COR-L47 (cell line): Measurements from ENCODE around the gene RHOV.
"Not testable (repeated sequence)": the region's sequence is repeated elsewhere in the genome, so short reads cannot be mapped to it uniquely, and the experiment has no call there.

ENCODE experiments used
- DNase-seq: peaks from one replicate; lab custom pipeline; 2025; lab: John Stamatoyannopoulos, UW

Gene RHOV

DNA sequence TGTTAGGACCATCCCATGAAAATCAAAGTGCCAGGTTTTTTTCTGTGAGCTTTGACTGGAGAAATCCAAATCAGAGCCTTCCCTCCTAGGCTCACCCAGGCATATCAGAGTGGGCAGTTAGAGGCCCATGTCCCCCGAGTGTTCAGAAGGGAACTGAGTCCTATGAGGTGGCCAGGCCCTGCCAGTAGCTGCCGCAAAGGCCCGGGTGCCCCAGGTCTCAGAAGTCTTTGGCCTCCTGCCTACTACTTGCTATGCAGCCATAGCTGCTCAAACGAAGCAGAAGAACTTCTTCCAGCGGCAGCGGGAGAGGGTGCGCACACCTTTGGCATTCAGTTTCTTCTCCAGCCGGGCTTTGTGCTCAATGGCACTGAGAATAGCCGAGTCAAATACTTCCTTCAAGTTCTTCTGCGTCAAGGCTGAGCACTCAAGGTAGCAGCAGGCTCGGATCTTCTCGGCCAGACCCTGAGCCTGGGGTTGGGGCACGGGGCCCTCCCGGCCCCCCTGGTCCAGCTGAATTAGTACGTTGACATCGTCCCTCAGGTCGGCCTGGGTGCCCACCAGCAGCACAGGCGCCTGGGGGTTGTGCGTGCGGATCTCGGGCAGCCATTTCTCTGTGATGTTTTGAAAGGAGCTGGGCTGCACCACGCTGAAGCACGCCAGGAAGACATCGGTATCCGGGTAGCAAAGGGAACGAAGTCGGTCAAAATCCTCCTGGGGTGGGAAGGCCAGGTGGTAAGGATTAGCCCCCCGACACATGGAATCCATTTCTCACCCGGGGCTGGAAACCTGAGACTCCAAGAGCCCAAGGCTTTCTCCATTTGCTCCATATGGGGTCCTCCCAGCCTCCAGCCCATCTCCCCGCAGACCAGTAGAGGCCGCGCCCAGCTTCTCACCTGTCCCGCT, 992 bp downstream of the RHOV start:
- no peak for DNase-seq

DNA sequence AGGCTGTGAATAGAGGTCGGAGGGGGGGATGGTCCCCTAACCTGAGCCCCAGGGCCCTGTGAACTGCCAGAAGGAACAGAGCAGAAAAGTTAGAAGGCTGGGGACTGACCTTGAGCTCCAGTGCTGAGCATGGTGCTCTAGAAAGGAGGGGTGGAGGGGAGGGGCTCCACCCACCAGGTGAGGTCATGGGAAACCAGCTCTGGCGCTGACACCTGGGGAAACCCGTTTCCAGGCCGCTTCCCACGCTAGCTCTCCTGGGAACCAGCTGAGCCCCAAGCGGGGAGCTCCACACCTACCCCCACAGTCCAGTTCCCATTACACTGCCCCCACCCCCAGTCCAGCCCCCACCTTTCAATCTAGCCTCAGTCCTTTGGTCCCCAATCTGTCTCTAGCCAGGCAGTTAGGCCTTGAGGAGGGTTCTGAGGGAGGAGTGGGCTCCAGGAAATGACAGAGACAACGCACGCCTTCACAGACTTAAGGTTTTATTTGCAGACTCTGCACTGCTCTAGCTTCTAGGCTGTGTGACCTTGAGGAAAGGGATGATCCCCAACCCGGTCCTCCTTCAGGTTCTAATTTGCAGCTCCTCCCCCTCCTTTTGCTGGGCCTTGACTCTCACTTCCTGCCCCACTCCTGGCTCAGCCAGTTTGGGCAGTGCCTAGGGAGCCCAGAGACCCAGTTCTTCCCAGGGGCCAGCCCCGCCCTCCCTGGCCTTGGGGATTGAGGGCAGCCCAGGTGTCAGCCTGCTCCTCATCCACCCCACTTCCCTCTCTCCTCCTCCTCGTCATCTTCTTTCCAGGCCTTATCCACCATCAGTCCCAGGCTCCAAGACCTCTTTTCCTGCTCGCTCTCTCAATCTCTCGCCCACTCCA, 2.1 kb downstream of the RHOV start:
- DNase-seq: no peak

DNA sequence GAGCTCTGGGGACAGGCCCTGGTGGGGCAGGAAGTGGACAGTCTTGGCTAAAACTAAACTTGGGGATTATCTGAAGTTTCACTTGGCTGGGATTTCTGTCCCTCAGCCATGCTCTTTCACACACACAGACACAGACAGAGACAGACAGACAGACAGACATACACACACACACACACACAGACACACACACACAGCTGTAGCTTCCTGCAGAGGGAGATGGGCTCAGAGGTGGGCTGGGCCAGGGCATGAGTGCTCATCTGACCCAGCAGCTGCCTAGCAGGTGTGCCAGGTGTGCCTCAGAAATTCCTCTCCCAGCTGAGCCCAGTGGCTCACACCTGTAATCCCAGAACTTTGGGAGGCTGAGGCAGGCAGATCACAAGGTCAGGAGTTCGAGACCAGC, 3.3 kb downstream of the RHOV start:
- no peak for DNase-seq

DNA sequence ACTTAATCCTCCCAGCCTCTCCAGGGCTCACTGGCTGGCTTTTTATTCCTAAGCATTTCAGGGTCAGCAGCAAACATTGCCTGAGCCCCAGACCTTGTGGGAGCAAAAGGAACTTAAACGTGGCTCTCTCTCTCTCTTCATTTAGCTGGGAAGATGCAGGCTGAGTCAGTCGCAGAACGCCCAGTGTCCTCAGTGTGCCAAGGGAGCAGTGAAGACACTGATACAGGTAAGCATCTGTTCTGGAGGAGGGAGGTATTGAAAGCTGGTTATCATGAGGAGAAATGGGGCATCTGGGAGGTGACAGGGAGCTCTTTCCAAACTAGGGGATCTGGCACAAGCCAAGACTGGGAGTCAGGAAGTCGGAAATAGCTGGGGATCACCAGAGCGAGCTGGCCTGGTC, 4.3 kb downstream of the RHOV start:
- DNase-seq: no peak

DNA sequence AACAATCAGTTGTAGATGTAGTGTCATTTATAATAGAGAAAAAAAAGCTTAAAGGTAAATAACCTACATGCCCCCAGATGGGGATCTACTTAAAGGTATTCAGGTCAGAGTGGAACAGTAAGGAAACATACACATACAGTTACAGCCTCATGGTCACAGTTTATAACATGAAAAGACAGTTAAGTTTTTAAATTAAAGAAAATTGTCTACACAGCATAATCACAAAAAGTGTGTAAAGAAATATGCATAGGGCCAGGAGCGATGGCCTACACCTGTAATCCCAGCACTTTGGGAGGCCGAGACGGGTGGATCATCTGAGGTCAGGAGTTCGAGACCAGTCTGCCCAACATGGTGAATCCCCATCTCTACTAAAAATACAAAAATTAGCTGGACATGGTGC, 6.8 kb downstream of the RHOV start:
- DNase-seq: no peak

DNA sequence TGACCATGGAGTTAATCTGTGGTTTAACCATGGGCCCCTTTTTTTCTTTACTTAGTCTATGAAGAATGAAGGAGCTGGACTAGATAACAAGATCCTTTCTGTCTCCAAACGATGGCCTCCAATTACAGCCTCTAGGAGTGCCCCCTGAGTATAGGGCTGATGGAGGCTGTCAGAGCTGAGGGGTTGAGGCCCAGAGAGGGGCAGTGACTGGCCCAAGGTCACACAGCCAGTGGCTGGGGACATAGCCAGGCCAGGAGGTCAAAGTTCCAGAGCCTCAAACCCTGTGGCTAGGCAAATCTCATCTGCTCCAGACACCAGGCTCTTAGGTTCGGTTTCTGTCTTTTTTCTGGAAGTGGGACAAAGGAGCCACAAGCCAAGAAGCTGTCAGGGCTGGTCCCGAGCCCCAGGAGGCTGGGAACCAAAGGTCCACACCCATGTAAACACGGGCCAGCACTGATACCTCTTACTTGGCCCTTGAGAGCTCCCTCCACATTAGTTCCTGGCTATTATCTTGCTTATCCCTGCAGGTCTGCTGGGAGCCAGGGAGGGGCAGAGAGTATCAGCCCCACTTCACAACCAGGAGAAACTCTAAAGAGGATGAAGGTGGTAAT, 10.3 kb downstream of the RHOV start:
- no peak for DNase-seq

DNA sequence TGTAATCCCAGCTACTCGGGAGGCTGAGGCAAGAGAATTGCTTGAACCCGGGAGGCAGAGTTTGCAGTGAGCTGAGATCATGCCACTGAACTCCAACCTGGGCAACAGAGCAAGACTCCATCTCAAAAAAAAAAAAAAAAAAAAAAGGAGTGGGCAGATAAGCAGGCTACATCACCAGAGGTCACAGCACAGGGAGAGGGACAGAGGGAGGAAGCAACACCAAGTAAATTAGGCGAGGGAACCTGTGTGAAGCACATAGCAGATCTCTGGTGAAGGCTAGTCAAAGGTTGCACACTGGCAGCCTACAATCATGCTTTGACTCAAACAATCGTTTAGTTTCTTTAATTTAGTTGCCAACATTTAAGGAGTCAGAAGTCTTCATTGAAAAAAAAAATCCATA, 12.9 kb downstream of the RHOV start:
- not testable (repeated sequence) for DNase-seq

DNA sequence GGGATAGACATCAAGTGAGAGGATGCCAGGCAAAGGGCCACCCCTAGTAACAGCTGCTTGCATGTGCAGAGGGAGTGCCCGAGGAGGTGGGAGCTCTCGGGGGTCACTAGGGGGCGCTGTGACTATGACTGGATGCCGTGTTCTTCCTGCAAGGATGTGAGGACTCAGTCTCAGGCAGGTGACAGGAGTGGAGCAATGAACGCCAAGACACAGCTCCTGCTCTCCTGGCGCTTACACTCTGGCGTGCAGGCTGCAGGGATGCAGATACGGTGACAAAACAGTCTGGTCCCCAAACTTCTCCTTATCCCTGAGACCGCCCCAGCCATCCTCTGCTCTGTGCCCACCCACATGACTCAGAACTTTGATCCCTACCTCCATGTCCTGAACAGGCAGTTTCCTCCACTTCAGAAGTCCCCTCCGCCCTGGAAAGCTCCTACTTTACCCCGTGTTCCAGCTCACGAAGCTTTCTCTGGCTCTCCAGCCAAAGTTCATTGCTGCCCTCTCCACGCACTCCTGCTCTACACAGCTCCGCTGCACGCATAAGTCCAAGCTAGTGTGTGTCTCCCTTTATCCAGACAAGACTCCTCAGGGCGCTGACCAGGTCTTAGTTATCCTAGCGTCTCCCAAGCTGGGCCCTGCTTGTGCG, 14.7 kb downstream of the RHOV start:
- DNase-seq: peak; percentile 68

DNA sequence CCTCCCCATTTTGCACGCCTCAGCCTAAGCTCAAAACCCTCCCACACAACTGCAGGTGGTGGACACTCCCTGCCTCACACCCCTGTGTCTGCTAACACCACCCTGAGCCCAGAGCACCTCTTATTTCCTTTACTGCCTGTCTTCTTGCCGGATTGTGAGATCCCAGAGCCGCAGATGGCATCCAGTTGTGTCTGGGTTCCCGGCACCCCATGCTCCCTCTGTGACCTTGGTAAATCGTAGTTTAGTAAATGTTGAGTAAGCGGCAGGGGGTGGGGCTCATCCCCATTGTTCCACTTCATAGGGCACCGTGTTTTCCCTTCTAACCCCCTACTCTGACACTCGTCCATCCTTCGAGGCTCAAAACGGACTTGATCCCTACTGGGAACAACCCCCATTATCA, 15.3 kb downstream of the RHOV start:
- DNase-seq: no peak

DNA sequence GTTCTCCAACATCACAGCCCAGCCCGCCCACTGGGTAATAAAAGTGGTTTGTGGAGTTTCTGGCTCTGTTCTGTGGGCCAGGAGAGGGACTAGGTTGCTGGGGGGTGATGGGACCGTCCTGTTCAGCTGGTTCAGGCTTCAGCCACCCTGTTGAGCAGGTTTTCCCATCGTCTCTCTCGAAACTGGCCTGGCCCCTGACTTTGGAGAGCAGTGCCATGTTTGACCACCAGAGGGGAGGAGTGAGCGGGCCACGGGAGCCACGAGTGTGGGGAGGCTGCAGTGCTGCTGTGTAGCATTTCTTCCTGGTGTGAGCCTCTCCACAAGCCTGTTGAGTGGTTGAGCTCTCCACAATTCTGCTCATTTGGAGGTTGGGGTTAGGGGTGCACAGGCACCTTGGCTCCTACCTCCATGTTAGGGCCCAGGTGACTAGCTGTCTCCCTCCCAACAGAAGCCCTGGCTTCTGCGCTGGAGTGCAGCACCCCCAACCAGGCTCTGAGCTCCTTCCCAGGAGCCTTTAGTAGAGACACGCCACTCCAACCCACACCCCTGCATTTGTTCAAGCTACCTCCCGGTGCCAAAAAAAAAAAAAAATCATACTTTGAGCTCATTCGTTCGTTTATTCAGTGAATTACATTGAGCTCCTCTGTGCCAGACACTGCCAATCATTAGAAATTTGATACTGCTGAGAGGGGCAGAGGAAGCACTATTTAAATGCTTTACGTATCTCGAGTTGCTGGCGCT, 16.3 kb downstream of the RHOV start:
- peak; percentile 59 for DNase-seq

DNA sequence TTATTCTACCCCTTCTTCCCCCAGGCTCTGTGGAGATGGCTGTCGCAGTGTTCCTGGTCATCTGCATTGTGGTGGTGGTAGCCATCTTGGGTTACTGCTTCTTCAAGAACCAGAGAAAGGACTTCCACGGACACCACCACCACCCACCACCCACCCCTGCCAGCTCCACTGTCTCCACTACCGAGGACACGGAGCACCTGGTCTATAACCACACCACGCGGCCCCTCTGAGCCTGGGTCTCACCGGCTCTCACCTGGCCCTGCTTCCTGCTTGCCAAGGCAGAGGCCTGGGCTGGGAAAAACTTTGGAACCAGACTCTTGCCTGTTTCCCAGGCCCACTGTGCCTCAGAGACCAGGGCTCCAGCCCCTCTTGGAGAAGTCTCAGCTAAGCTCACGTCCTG, 17.3 kb downstream of the RHOV start:
- DNase-seq: no peak

DNA sequence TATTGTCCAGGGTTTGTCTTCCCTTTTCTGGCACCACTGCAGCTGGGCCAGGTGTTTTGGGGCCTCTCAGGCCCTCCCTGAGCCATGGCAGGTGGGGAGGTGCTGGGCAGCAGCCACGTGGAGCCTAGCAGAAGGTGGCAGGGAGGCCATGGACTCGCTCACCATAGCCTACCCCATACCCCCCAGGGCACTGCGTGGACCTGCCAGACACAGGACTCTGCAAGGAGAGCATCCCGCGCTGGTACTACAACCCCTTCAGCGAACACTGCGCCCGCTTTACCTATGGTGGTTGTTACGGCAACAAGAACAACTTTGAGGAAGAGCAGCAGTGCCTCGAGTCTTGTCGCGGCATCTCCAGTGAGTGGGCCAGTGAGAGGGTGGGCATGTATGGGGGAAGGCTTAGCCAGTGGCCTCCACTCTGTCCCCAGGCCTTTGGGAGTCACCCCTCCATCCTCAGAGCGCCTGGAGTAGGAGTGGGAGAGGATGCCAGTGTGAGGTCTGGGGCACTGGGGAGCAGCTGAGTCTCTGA, 18.3 kb downstream of the RHOV start:
- DNase-seq: no peak

DNA sequence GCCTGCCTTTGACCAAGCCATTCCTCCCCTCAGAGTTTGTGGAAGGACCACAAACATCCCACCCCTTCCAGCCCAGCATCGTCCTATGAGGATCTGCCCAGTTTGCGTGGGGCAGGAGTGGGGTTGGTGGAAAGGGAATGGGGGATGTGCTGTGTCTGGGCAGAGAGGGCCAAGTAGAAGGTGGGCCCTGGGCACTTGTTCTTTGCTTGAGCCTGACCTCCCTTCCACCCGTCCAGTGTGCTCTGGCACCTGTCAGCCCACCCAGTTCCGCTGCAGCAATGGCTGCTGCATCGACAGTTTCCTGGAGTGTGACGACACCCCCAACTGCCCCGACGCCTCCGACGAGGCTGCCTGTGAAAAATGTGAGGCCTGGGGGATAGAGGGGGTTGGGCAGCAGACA, 19.9 kb downstream of the RHOV start:
- no peak for DNase-seq

DNA sequence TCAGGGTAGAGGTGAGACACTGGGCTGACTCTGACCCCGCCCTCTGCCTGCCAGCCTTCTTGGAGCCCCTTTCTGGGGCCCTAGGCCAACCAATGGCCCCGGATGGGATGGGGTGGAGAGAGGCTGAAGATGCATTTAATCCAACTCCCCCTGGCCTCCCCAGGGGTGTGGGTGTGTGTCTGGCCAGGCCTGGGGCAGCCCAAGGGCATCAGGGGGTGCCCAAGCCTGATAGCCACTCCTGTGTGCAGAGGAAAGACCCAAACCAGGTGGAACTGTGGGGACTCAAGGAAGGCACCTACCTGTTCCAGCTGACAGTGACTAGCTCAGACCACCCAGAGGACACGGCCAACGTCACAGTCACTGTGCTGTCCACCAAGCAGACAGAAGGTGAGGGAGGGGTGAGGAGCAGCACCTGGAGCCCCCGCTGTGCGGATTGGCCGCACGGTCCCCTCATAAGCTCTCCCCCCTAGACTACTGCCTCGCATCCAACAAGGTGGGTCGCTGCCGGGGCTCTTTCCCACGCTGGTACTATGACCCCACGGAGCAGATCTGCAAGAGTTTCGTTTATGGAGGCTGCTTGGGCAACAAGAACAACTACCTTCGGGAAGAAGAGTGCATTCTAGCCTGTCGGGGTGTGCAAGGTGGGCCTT, 20.7 kb downstream of the RHOV start:
- no peak for DNase-seq

DNA sequence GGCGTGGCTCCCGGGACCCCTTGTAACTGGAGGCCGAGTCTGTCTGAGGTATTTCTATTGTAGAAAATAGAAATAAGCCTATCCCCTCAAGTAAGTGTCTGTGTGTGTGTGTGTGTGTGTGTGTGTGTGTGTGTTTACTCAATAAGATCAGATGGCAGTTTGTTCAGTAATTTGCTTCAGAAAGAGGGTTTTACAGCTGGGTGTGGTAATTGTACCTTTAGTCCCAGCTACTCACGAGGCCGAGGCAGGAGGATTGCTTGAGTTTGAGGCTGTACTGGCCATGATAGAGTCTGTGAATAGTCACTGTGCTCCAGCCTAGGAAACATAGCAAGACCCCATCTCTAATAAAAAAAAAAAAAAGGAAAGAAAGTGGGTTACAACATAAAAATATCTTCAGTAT, 21.5 kb downstream of the RHOV start:
- DNase-seq: no peak

DNA sequence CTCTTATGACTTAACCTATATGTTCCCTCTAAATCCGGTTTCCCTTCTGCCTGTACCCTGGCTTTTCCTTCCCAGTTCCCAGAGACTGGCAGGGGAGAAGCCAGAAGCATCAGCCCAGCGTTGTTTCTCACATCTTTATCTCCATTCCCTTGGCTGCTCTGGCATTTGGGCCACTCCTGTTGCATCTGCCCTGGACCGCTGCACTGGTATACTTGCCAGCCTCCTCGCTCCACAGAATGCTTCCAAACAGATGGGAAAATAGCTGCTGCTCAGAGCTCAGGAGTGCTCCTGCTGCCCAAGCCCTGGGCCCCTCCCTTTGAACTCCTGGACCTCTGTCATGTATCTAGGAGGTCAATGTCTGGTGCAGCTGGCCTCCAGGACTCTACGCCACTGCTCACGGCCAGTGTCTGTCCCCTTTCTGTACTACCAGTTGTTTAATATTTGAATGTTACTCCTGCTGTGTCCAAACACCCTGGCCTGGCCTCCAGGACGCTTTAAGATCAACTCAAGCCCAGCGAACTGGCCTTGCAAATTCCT, 23.4 kb downstream of the RHOV start:
- DNase-seq: no peak

DNA sequence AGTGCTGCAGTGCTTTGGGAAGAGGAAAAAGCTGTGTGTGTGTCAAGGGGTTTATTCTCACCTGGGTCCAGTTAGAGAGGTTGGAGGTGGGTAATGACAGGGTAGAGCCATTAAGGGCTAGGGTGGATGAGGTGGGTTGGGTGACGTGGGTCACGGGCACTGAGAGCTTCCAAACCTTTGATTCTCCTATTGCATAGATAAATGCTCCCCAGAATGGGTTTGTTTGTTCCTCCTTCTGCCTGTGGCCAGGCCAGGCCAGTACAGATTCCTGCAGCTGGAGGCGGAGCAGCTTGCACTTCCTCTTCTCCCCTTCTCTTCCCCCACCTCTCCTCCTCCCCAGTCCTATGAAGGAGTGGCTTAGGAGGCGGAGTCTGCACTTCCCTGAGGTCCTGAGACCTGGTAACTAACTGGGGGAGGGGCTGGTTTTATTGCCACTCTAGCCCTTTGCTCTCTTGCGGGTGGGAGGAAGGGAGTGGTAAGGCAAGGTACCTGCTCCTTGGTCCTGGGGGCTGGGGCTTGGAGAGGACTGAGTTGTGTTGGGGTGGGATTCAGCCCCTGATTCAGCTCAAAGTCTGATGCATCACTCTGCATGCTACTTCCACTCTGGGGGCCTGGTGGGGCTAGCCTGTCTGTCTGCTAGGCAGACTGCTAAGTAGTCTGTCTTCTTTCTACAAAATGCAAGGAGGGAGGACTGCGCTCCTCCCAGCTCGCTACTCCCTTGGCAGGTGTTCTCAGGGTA, 26.6 kb downstream of the RHOV start:
- peak; percentile 47 for DNase-seq

DNA sequence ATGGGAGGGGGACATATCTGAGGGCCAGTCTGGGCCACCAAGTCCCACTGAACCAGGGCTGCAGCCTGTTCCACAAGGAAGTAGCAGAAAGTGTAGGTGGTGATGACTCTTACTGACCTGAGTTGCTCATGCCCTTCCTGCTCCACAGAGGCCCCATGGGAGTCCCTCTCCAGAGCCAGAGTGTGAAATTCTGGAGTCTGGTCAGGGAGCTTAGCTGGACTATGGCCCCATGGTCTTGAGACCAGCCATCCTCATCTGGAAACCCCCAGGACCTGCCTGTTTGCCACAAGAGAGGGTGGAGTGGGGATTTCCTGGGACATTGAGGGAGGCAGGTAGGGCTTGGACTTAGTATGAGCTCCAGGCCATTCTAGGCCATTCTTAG, 27.2 kb downstream of the RHOV start:
- DNase-seq: no peak

DNA sequence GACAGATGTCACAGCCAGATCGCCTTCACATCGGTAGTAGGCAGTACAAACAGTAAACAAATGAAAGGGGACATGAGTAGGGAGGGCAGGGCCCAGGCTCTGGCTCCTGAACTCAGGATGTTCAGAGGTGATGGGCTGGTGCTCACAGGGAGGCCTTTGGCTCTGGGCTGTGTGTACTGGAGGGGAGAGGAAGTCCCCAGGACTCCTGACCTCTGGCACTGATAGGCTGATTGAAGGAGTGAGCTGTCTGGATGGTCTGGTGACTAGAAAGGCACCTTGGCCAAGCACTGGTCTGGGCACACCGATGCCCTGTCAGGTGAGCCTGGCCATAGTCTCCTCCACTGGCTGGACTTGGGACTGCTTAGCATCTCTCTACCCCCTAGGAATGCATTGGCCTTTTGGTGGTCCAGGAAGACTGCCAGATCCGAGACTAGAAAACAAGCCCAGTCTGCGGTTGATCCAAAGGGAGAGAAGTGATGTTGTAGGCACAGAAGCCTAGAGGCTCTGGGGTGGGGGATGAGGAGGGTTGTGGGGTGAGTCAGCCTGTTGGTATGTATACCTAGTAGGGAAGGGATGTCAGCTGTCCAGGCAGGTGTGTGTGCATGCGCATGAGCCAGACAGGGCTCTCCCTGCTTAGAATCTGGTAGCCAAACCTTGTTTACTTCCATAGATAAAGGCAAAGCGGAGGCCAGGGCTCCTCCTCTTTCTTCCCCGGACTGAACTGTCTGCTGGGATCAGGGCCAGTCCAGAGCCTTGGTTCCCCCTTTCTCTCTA, 28.3 kb downstream of the RHOV start:
- peak; percentile 26 for DNase-seq
